ENCODE data around the gene VAT1. TPM values are rescaled to one million over a fixed set of nuclear protein-coding genes. Genes with fewer than 3 reads are reported as not detected.

VAT1 gene
- total RNA-seq, 1 donor: 435 TPM

DNA sequence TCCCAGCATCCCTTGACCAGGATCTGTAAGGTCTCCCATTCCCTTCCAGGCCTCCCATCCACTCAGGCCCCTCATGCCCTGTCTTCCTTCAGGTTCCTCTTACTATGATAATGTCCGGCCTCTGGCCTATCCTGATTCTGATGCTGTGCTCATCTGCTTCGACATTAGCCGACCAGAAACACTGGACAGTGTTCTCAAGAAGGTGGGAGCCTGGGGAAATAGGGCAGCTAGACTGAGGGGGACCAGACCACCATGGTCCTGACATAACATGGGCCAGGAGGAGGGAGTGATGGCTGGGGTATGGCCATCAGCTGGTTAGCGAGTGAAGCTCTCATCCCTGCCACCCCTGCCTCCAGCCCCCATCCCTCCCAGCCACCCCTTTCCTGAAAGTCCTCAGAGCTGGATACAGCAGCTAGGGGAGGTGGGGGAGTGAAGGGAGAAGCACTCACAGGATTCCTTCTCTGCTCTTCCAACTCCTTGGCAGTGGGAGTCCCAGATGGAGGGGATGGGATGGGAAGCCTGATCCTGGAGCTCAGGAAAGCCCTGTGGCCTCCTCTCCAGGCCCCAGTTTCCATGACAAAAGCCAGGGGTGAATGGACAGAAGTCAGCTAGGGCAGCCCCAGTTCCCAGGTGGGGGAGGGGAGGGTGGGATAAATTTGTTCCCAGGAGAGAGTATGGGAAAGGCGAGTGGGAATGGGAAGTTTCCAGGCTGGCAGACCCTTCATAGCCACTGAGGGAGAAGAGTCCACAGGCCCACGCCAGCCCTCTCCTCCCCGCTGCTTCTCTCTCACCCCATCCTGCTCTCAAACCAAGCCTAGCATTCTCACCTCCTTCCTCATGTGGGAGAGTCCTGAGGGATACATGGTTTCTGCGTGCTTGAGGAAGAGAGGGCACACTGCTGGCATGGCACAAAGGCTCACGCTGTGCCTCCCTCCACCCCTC is 5.2 kb upstream of the VAT1 start:
- H3K4me3 ChIP-seq (ENCODE audit: low read depth, low read length): no peak overlapping the region
- no peak for DNase-seq (ENCODE audit: low read depth)
- TF ChIP-seq, protein P1, sequence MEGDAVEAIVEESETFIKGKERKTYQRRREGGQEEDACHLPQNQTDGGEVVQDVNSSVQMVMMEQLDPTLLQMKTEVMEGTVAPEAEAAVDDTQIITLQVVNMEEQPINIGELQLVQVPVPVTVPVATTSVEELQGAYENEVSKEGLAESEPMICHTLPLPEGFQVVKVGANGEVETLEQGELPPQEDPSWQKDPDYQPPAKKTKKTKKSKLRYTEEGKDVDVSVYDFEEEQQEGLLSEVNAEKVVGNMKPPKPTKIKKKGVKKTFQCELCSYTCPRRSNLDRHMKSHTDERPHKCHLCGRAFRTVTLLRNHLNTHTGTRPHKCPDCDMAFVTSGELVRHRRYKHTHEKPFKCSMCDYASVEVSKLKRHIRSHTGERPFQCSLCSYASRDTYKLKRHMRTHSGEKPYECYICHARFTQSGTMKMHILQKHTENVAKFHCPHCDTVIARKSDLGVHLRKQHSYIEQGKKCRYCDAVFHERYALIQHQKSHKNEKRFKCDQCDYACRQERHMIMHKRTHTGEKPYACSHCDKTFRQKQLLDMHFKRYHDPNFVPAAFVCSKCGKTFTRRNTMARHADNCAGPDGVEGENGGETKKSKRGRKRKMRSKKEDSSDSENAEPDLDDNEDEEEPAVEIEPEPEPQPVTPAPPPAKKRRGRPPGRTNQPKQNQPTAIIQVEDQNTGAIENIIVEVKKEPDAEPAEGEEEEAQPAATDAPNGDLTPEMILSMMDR (IDR thresholded peaks at IDR 0.05; ENCODE audit: insufficient read depth, low read length): no peak

DNA sequence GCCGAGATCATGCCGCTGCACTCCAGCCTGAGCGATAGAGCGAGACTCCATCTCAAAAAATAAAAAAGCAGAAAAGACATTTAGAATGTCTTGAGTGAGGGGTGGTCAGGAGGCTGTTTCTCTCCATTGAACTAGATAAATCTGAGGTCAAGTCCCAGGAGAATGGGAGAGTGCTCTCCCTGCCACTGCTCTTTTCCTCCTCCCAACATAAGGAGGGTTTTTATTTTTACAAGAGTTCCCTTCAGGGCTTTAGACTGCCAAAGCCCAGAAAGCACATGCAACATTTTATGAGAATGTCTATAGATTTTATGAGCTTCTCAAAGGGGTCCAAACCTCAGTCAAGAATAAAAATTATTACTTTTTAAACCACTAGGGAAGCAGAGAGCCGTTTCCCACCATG is 4.4 kb upstream of the VAT1 start:
- TF ChIP-seq, protein P1 (IDR thresholded peaks at IDR 0.05; ENCODE audit: insufficient read depth, low read length): no peak
- DNase-seq (ENCODE audit: low read depth): no peak
- no peak overlapping the region for H3K4me3 ChIP-seq (ENCODE audit: low read depth, low read length)

DNA sequence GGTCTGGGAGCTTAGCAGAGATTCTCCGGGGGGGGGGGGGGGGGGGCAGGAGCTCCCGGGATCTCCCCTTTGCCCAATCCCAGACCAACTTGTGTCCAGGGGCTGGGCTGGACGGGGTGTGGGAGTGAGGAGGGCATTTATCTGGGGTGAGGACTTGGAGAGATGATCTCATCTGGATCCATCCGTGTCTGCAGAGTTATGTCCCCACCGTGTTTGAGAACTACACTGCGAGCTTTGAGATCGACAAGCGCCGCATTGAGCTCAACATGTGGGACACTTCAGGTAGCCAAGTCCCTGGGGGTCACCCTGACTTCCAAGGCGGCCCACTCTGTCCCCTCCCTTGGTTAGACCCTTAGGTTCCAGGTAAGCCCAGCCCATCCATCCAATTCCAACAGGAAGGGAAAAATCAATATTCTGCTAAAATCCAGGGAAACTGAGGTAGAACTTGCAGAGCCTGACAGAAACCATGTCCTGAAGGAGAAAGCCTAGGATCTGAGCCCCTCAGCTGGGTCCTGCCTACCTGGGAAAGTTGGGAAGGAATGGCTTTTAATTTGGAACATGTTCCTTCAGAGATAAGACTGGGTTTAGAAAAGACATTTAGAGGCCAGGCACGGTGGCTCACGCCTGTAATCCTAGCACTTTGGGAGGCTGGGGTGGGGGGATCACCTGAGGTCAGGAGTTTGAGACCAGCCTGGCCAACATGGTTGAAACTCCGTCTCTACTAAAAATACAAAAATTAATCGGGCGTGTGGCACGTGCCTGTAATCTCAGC is 3.8 kb upstream of the VAT1 start:
- TF ChIP-seq, protein P1 (IDR thresholded peaks at IDR 0.05; ENCODE audit: insufficient read depth, low read length): no peak
- H3K4me3 ChIP-seq (ENCODE audit: low read depth, low read length): no peak overlapping the region
- DNase-seq (ENCODE audit: low read depth): no peak

DNA sequence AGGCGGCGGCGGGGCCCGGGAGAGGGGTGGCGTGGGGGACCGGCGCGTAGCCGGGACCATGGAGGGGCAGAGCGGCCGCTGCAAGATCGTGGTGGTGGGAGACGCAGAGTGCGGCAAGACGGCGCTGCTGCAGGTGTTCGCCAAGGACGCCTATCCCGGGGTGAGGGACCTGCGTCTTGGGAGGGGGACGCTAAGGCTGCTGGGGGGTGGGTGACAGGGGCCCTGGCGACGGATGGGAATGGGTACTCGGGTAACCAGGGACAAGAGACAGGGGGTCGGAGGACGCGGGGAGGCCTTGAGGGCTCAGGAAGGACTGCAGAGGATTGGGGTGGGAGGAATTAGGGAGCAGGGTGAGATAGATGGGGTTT is 3.1 kb upstream of the VAT1 start:
- TF ChIP-seq, protein P1 (IDR thresholded peaks at IDR 0.05; ENCODE audit: insufficient read depth, low read length): no peak
- no peak for DNase-seq (ENCODE audit: low read depth)
- H3K4me3 ChIP-seq (ENCODE audit: low read depth, low read length): peak overlapping the region; percentile 51

DNA sequence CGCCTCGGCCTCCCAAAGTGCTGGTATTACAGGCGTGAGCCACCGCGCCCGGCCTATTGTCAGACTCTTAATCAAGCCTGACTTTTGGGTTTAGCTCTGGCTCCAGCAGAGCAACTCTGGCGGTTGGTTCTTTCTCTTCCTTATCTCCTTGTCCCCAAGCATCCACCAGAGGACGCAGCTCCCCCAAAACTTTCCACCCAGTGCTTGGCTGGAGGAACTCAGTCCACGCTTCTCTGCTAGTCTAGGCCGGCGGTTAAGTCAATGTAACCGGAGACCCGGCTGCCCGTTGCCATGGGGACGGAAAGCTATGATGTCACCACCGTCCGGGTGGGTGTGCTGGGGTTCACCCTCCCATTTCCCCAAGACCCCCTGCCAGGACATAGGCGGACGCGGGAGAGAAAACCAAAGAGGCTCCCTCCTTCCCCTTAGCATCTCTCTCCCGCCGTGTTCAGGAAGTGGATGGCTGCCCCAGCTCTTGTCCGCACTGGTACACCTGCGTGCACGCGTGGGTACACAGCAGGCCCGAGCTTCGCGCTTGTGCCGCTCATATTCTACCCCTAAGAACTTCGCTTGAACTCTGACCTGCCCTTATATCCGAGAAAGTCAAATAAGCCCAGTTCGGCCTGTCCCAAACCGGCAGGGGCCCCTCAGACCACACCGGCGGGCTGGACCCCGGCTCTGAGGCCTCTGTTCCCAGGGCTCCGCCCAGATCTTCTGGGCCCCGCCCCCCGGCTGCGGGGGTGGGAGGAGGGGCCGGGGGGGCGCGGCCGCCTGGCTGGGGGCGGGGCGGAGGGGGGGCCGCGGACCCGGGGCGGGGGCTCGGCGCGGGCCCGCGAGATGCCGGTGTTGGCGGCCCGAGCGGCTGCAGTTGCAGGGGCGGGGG is 2.5 kb upstream of the VAT1 start, which contains the start of gene RND2:
Gene RND2, plus strand, starts transcription at position 825 of the 883 bp plus-strand sequence. CDS start 117 bp downstream, outside the sequence.
- TF ChIP-seq, protein P1 (IDR thresholded peaks at IDR 0.05; ENCODE audit: insufficient read depth, low read length): peak; percentile 85
- peak within 1 kb of the TSS; percentile 69 for H3K4me3 ChIP-seq (ENCODE audit: low read depth, low read length)
- peak; percentile 95 for DNase-seq (ENCODE audit: low read depth)

Measured in fibroblast of the aortic adventitia (primary cell).